Panc1 (cell line): ENCODE data around the gene ZBED4.

Experiments
- POLR2AphosphoS5 ChIP-seq: IDR thresholded peaks from 2 replicates; pipeline ENCODE4 v1.6.1; 2012; ENCODE audit warnings: mild to moderate bottlenecking, low read depth, low read length, moderate library complexity
- SIN3A ChIP-seq: IDR thresholded peaks from 2 replicates; pipeline ENCODE4 v1.6.1; 2012; ENCODE audit warnings: low read depth, mild to moderate bottlenecking, low read length, moderate library complexity, borderline replicate concordance; ENCODE audit not compliant: insufficient read depth
- TF ChIP-seq, protein P1 (sequence below): fragments of 450-650 bp; IDR thresholded peaks from 2 replicates; pipeline ENCODE4 v1.5.1; 2017; ENCODE audit warnings: mild to moderate bottlenecking

DNA sequence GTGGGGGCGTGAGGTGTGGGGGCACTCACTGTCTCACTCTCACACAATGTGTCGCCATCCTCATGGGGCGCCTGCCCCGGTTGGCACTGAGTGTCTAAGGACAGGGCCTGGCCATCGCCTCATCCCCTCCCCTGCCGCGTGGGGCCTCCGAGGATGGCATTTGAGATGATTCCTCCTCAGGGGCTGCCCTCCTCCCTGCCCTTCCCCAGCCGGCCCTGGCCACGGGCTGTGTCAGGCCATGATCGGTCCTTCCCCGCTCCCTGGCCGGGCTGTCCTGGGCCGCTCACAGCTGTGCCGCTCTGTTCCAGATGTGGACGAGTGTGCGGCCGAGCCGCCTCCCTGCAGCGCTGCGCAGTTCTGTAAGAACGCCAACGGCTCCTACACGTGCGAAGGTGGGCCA lies 69.3 kb downstream of the ZBED4 start:
- TF ChIP-seq, protein P1, sequence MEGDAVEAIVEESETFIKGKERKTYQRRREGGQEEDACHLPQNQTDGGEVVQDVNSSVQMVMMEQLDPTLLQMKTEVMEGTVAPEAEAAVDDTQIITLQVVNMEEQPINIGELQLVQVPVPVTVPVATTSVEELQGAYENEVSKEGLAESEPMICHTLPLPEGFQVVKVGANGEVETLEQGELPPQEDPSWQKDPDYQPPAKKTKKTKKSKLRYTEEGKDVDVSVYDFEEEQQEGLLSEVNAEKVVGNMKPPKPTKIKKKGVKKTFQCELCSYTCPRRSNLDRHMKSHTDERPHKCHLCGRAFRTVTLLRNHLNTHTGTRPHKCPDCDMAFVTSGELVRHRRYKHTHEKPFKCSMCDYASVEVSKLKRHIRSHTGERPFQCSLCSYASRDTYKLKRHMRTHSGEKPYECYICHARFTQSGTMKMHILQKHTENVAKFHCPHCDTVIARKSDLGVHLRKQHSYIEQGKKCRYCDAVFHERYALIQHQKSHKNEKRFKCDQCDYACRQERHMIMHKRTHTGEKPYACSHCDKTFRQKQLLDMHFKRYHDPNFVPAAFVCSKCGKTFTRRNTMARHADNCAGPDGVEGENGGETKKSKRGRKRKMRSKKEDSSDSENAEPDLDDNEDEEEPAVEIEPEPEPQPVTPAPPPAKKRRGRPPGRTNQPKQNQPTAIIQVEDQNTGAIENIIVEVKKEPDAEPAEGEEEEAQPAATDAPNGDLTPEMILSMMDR: no peak
- TF ChIP-seq SIN3A (no peak), POLR2AphosphoS5 (no peak)
